GM10266 (cell line): ENCODE data around the gene FAM186B.

Experiments used
- DNase-seq: peaks from one replicate; pipeline ENCODE4 v3.0.0; 2012; ENCODE audit errors: extremely low spot score
- TF ChIP-seq, protein P1 (sequence below): IDR thresholded peaks from 2 replicates; pipeline ENCODE4 v1.5.1; 2012; ENCODE audit warnings: mild to moderate bottlenecking, low read depth; ENCODE audit not compliant: control insufficient read depth, insufficient read depth; ENCODE audit errors: missing control alignments

Gene FAM186B

DNA sequence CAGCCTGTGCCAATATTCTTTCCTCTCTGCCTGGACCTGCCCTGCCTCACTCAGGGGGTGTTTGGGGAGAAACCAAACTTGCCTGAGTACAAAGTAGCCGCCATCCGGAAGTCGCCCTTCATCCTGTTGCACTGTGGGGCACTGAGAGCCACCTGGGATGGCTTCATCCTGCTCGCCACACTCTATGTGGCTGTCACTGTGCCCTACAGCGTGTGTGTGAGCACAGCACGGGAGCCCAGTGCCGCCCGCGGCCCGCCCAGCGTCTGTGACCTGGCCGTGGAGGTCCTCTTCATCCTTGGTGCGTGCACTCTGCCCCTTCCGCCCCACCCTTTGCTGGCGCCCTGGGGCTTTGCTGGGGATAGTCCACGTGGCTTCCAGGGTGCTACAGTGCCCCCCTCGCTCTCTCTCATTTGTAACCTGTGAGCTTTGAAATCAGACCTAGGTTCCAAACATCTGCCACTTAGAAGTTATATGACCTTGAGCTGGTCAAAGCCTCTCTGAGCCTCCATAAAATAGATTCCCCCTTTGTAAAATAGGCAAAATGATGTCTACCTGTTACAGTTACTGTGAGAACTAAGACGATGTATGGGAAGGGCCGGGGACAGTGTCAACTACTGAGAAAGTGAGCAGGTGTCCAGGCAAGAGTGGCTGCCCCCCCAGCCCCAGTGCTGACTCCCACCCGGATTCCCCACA, 62.1 kb downstream of the FAM186B start:
- TF ChIP-seq, protein P1, sequence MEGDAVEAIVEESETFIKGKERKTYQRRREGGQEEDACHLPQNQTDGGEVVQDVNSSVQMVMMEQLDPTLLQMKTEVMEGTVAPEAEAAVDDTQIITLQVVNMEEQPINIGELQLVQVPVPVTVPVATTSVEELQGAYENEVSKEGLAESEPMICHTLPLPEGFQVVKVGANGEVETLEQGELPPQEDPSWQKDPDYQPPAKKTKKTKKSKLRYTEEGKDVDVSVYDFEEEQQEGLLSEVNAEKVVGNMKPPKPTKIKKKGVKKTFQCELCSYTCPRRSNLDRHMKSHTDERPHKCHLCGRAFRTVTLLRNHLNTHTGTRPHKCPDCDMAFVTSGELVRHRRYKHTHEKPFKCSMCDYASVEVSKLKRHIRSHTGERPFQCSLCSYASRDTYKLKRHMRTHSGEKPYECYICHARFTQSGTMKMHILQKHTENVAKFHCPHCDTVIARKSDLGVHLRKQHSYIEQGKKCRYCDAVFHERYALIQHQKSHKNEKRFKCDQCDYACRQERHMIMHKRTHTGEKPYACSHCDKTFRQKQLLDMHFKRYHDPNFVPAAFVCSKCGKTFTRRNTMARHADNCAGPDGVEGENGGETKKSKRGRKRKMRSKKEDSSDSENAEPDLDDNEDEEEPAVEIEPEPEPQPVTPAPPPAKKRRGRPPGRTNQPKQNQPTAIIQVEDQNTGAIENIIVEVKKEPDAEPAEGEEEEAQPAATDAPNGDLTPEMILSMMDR, result no peak
- peak; percentile 25 for DNase-seq

DNA sequence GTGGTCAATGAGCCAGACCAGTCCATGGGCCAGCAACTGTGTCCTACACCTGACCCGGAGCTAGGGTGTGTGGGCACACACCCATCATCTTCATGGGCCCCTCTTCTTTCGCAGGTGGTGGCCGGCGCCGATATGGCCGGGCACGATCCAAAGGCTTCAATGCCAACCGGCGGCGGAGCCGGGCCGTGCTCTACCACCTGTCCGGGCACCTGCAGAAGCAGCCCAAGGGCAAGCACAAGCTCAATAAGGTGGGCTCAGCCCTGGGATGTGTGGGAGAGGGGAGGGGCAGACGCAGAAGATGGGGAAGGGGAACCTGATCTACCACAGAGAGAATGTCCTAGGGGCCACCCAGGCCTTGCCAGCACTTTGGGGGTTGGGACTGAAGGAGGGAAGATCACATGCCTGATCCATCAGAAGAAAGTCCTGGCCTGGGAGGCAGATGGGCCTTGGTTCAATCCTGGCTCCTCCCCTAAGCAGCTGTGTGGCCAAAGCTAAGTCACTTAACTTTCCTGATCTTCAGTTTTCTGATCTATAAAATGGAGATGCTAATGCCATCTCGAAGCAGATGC, 62.8 kb downstream of the FAM186B start:
- DNase-seq, result no peak
- TF ChIP-seq, protein P1, result no peak

DNA sequence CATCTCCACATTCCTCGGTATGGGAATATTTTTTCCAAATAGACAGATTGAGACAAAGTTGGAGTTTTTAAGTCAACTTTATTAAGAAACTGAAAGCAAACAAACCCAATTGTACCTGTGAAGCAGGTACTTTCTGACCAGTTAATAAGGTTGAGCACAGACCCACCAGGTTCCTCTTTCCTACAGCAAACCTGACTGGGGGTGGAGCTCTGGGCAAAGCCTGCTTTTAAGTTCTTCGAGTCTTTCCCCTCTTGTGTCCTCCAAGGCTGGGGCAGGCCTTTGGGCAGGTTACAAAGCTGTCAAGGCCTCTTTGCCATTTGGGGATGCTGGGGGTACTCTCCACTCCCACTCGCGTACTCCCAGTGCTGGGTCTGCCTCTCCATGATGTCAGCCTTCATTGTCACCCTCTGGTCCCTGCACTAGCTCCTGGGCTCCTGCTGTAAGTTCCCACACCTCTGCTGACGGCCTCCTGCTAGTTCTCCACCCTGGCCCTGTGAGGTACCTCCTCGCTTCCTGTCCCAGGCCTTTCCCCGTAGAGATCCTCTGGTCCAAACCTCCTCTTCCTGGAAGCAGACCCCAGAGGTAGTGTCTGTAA, 63.4 kb downstream of the FAM186B start:
- TF ChIP-seq, protein P1, result no peak
- DNase-seq, result peak; percentile 21

DNA sequence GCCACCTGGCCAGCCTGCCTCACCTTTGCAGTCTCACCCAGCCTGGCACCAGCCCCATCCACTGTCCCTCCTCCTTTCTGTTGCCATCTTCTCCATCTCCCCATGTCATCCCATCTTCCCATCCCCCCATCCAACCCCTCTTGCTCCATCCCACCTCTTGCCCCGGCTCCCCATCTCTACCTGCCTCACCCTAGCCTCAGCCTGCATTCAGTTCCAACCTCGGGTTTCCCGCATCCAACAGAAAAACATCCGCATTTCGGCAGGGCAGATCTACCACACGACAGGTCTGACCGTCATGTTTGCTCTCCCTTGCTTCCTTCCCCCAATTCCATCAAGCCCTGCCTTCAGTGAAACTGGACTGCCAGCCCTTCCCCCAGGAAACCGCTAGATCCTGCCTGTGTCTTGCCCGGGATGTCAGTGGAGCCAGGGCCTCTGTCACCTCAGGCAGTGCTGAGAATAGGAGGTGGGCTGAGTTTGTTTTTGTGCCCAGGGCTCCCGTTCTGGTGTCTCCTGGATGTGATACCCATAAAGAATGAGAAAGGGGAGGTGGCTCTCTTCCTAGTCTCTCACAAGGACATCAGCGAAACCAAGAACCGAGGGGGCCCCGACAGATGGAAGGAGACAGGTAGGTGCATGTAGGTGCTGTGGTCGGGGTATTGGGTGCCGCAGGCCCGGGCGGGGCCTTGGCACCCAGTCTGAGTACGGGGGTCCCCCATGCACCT, 64.1 kb downstream of the FAM186B start:
- peak; percentile 32 for DNase-seq
- TF ChIP-seq, protein P1, result no peak

DNA sequence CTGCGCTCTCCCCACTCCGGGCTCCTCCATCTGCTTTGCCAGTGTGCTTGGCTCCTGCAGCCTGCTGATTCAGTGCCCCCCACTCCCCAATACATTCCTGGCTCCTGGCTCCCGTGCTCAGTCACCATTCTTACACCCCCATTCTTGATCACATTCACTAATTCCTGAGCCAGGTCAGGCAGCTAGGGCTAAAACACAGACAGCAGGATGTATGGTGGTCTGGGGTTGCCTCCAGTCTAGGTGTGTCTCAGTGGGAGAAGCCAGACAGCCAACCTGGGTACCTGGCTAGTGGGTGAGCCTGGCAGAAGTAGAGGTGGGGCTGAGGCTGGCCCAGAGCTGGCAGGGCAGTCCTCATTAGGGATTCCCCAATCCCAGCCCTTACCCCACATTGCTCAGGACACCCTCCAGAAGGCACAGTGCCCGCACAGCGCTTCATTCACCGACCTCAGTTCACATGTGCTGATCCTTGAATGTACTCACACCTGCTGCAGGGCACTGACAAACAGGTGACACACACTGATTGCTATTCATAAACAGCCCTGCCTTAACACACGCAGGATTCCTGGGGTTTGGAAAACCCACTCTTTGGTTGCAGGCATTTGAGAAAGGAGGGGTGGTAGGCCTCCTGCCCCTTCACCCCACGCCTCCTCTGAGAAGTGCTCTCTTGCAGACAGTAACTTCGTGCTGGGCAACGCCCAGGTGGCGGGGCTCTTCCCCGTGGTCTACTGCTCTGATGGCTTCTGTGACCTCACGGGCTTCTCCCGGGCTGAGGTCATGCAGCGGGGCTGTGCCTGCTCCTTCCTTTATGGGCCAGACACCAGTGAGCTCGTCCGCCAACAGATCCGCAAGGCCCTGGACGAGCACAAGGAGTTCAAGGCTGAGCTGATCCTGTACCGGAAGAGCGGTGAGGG, 65.0 kb downstream of the FAM186B start:
- TF ChIP-seq, protein P1, result no peak

DNA sequence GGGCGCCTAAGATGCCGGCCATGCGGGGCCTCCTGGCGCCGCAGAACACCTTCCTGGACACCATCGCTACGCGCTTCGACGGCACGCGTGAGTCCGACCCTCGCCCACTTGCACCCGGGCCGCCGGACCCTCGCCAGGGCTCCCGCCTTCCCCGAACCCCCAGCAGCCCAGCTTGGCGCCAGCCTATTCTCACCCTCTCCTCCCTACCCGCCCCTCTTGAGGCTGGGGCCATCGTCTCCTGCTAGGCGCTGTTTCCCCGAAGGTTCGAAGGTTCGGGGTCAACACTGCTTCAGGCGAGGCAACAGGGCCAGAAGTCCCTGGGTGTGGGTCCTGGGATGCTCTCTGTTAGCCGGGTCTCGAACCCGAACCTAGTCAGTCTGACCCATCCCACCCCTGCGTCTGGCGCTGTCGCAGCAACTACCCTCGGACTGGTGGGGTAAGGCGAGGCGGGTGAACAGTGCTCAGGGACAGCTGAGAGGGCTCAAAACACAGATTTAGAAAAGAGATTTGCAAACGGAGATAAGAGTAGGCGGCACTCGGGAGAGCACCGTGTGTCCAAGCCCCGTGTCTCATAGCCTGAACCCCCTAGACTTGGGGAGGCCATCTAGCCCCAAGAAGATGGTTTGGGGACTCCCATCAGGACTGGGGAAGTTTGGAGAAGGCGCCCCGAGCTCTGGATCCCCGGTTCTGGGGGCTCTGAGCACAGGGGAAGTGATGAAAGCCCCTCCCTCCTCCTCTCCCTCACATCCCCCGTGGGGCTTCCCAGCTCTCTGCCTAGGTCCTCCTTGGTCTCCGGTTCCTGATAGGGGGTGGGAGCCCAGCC, 65.8 kb downstream of the FAM186B start:
- TF ChIP-seq, protein P1, result no peak
- DNase-seq, result peak; percentile 74

More for the DNA sequence above, 65.0 kb downstream of the FAM186B start:
- peak; percentile 36 for DNase-seq
